Adipocyte (in vitro differentiated cells): ENCODE measurements around the gene MAP7.
"Not testable (repeated sequence)": the region's sequence is repeated elsewhere in the genome, so short reads cannot be mapped to it uniquely, and the experiment has no call there.

Experiments used
- DNase-seq: peaks from one replicate; pipeline ENCODE4 v3.0.0-alpha.2; 2015; ENCODE audit warnings: low read depth
- H3K27me3 ChIP-seq: replicated peaks from 2 replicates; pipeline ENCODE4 v1.7.0; 2013; ENCODE audit warnings: mild to moderate bottlenecking, low read length, moderate library complexity; ENCODE audit not compliant: control insufficient read depth, insufficient read depth
- H3K36me3 ChIP-seq: 2 replicates; pipeline ENCODE4 v1.7.0; 2013; ENCODE audit warnings: low read length, mild to moderate bottlenecking, moderate library complexity; ENCODE audit not compliant: control insufficient read depth, insufficient read depth, severe bottlenecking
- H3K4me1 ChIP-seq: 2 replicates; pipeline ENCODE4 v1.7.0; 2013; ENCODE audit warnings: mild to moderate bottlenecking, low read length, moderate library complexity; ENCODE audit not compliant: control insufficient read depth, insufficient read depth
- H3K4me3 ChIP-seq: 2 replicates; pipeline ENCODE4 v1.7.0; 2013; ENCODE audit warnings: mild to moderate bottlenecking, low read length, moderate library complexity
- H3K9ac ChIP-seq: 2 replicates; pipeline ENCODE4 v1.7.0; 2013; ENCODE audit warnings: mild to moderate bottlenecking, low read length, moderate library complexity
- H3K9me3 ChIP-seq: 2 replicates; pipeline ENCODE4 v1.7.0; 2013; ENCODE audit warnings: mild to moderate bottlenecking, low read length, moderate library complexity; ENCODE audit not compliant: control insufficient read depth

Gene MAP7

GRCh38 chr6:136550330-136551071, at the start of gene MAP7:
Gene MAP7 (minus strand): TSS chr6:136550422. CDS start chr6:136550408, 14 bp downstream.
- peak within 1 kb of the TSS; percentile 63 for H3K9ac ChIP-seq
- no peaks in the 10 kb centered on the region for H3K36me3 ChIP-seq
- no peaks in the 10 kb centered on the region for H3K9me3 ChIP-seq
- H3K4me1 ChIP-seq = peaks cover 6% of the 10 kb centered on the region
- DNase-seq = peak; percentile 66
- H3K4me3 ChIP-seq = peak within 1 kb of the TSS; percentile 84
- H3K27me3 ChIP-seq = peaks cover 21% of the 10 kb centered on the region

GRCh38 chr6:136599329-136600011, 49.2 kb upstream of the MAP7 start:
- Histone ChIP-seq H3K27me3 (no peaks in the 10 kb centered on the region), H3K9me3 (no peaks in the 10 kb centered on the region), H3K4me1 (no peaks in the 10 kb centered on the region), H3K9ac (no peak overlapping the region), H3K36me3 (no peaks in the 10 kb centered on the region), H3K4me3 (no peak overlapping the region)
- DNase-seq = peak; percentile 33

GRCh38 chr6:136598048-136598447, 47.8 kb upstream of the MAP7 start:
- Histone ChIP-seq H3K27me3 (no peaks in the 10 kb centered on the region), H3K9ac (no peak overlapping the region), H3K4me1 (peaks cover 13% of the 10 kb centered on the region), H3K4me3 (no peak overlapping the region), H3K36me3 (no peaks in the 10 kb centered on the region), H3K9me3 (no peaks in the 10 kb centered on the region)
- no peak for DNase-seq

- H3K27me3 ChIP-seq = no peaks in the 10 kb centered on the region
- H3K4me3 ChIP-seq = no peak overlapping the region
- H3K9me3 ChIP-seq = no peaks in the 10 kb centered on the region
- H3K4me1 ChIP-seq = peaks cover 13% of the 10 kb centered on the region
- H3K9ac ChIP-seq = no peak overlapping the region
- no peak for DNase-seq
- H3K36me3 ChIP-seq = peaks cover 17% of the 10 kb centered on the region
Measured at GRCh38 chr6:136594671-136595070, 44.4 kb upstream of the MAP7 start.

- Histone ChIP-seq H3K9ac (no peak overlapping the region), H3K36me3 (peaks cover 17% of the 10 kb centered on the region), H3K4me3 (no peak overlapping the region), H3K9me3 (no peaks in the 10 kb centered on the region), H3K4me1 (peaks cover 13% of the 10 kb centered on the region), H3K27me3 (no peaks in the 10 kb centered on the region)
- peak; percentile 94 for DNase-seq
Measured at GRCh38 chr6:136593748-136594490, 43.7 kb upstream of the MAP7 start.

- no peak overlapping the region for H3K4me3 ChIP-seq
- DNase-seq = peak; percentile 46
- peaks cover 13% of the 10 kb centered on the region for H3K4me1 ChIP-seq
Measured at GRCh38 chr6:136592930-136593673, 42.9 kb upstream of the MAP7 start.

GRCh38 chr6:136591617-136592016, 41.4 kb upstream of the MAP7 start:
- peaks cover 17% of the 10 kb centered on the region for H3K36me3 ChIP-seq
- no peaks in the 10 kb centered on the region for H3K27me3 ChIP-seq
- peaks cover 15% of the 10 kb centered on the region for H3K4me1 ChIP-seq
- H3K9me3 ChIP-seq = no peaks in the 10 kb centered on the region
- H3K9ac ChIP-seq = no peak overlapping the region
- no peak overlapping the region for H3K4me3 ChIP-seq
- DNase-seq = no peak

More at GRCh38 chr6:136592930-136593673, 42.9 kb upstream of the MAP7 start:
- no peak overlapping the region for H3K9ac ChIP-seq
- H3K9me3 ChIP-seq = no peaks in the 10 kb centered on the region
- peaks cover 17% of the 10 kb centered on the region for H3K36me3 ChIP-seq
- no peaks in the 10 kb centered on the region for H3K27me3 ChIP-seq

- not testable (repeated sequence) for H3K9me3 ChIP-seq, H3K4me3 ChIP-seq, H3K27me3 ChIP-seq, DNase-seq, H3K9ac ChIP-seq
- Histone ChIP-seq H3K4me1 (peaks cover 23% of the 10 kb centered on the region), H3K36me3 (peaks cover 17% of the 10 kb centered on the region)
Measured at GRCh38 chr6:136590846-136591245, 40.6 kb upstream of the MAP7 start.

GRCh38 chr6:136587527-136587926, 37.3 kb upstream of the MAP7 start:
- DNase-seq = no peak
- H3K4me1 ChIP-seq = peaks cover 23% of the 10 kb centered on the region
- H3K4me3 ChIP-seq = no peak overlapping the region
- H3K9me3 ChIP-seq = no peaks in the 10 kb centered on the region
- no peaks in the 10 kb centered on the region for H3K27me3 ChIP-seq
- no peak overlapping the region for H3K9ac ChIP-seq
- H3K36me3 ChIP-seq = peaks cover 17% of the 10 kb centered on the region

GRCh38 chr6:136586295-136586694, 36.1 kb upstream of the MAP7 start:
- Histone ChIP-seq H3K36me3 (peaks cover 8% of the 10 kb centered on the region), H3K9ac (peak overlapping the region; percentile 36), H3K27me3 (no peaks in the 10 kb centered on the region), H3K9me3 (no peaks in the 10 kb centered on the region), H3K4me1 (peaks cover 26% of the 10 kb centered on the region), H3K4me3 (no peak overlapping the region)
- DNase-seq = peak; percentile 82
